Measurements from ENCODE around the gene ING4. TPM values are rescaled to one million over a fixed set of nuclear protein-coding genes. Genes with fewer than 3 reads are reported as not detected.

Gene ING4
- polyA plus RNA-seq, 1 of the 3 experiments (the other 2 are of a cell fraction) = 96.5 TPM

DNA sequence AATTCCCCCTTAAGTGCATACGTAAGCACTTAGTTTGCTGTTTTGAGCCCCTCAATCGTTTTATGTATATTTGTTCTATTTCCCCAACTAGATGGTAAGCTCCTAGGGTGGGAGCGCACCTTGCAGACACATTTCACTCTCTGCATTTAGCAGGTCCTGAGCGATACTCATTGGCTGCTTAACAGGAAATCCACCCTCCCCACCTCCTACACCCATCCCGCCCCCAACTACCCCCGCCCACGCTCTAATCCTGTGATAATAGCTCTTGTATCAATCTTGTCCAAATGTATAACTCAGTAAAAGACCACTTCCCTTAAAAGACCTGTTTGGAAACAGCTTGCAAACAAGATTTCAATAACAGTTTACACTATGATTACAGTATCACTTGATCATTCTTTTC is 35.3 kb downstream of the ING4 start:
- Histone ChIP-seq H3K4me2 (no peak overlapping the region), H3K27me3 (ENCODE audit: insufficient read depth) (no peaks in the 10 kb centered on the region), H3K36me3 (replicated peaks in 1 of 2; ENCODE audit: control insufficient read depth in 1 of 2, insufficient read depth in 2 of 2, low read length in 1 of 2) (no peaks in the 10 kb centered on the region), H3K27ac (ENCODE audit: low read depth in 2 of 2, low read length in 1 of 2) (no peak overlapping the region), H3K79me2 (ENCODE audit: insufficient read depth) (no peaks in the 10 kb centered on the region), H2AFZ (ENCODE audit: low read depth) (no peak overlapping the region), H3K9me3 (no peaks in the 10 kb centered on the region), H3K9me2 (no peaks in the 10 kb centered on the region), H4K20me1 (ENCODE audit: insufficient read depth) (no peaks in the 10 kb centered on the region), H3K9ac (no peak overlapping the region), H3K4me1 (ENCODE audit: control insufficient read depth in 1 of 2, insufficient read depth in 2 of 2, low read depth in 1 of 2, low read length in 1 of 2) (peaks cover 0 to 18% of the 10 kb centered on the region in 2 experiments; a peak in 1 of 4 replicates), H3F3A (replicated peaks; ENCODE audit: insufficient read depth) (no peaks in the 10 kb centered on the region), H3K4me3 (ENCODE audit: low read depth in 2 of 2, low read length in 1 of 2) (no peak overlapping the region)
- CTCF ChIA-PET = interaction anchor here (1.0 to 1.4 kb wide), 3 partner anchors 9 to 57 kb away, joined by 3 to 6 read pairs (median 4); no protein-coding TSS in a partner anchor
- TF ChIP-seq FOXJ3 (CRISPR knock-in tag; IDR thresholded peaks at IDR 0.05) = no peak
- TF ChIP-seq ELF1 (IDR thresholded peaks at IDR 0.05) = no peak
- WGBS (ENCODE audit: low lambda C conversion rate) = 89% methylated on average over 7 of the region's 7 CpGs
- no peak for DNase-seq
- POLR2A ChIA-PET = no interaction called here

DNA sequence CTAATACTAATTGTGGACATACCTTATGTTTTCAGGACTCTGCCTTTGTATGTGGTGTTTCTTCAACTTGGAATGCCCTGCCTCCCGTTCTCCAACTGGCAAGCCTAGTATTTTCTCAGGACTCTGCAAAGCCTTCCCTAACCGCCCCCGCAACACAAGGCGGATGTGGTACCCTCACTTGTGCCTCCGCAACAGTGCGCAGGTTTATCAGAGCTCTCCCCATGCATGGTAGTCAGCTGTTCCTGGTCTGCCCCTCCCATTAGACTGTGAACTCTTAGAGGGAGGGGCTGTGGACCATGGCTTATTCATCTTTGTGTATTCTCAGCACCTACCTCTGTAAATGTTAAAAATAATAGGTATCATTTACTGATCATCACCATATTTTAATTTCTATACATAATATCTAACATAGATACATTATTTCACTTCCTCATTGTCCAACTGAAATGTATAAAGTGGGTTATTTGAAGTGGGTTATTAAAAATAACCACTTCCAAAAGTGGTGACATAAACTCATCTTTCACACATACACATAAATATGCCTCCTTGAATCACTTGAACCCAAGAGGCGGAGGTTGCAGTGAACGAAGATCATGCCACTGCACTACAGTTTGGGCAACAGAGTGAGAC is 36.1 kb downstream of the ING4 start:
- Histone ChIP-seq H3K79me2 (ENCODE audit: insufficient read depth) (no peaks in the 10 kb centered on the region), H3K4me1 (ENCODE audit: control insufficient read depth in 1 of 2, insufficient read depth in 2 of 2, low read depth in 1 of 2, low read length in 1 of 2) (peaks cover 0 to 14% of the 10 kb centered on the region in 2 experiments; a peak in 1 of 4 replicates), H3K27ac (ENCODE audit: low read depth in 2 of 2, low read length in 1 of 2) (no peak overlapping the region), H3F3A (replicated peaks; ENCODE audit: insufficient read depth) (no peaks in the 10 kb centered on the region), H3K36me3 (replicated peaks in 1 of 2; ENCODE audit: control insufficient read depth in 1 of 2, insufficient read depth in 2 of 2, low read length in 1 of 2) (no peaks in the 10 kb centered on the region), H3K9me2 (no peaks in the 10 kb centered on the region), H3K27me3 (ENCODE audit: insufficient read depth) (no peaks in the 10 kb centered on the region), H3K4me3 (ENCODE audit: low read depth in 2 of 2, low read length in 1 of 2) (no peak overlapping the region), H3K4me2 (no peak overlapping the region), H3K9ac (no peak overlapping the region), H3K9me3 (no peaks in the 10 kb centered on the region), H2AFZ (ENCODE audit: low read depth) (peak overlapping the region; percentile 57; the same call in 1 of the 2 replicates), H4K20me1 (ENCODE audit: insufficient read depth) (no peaks in the 10 kb centered on the region)
- TF ChIP-seq SMC3 (IDR thresholded peaks at IDR 0.05; ENCODE audit: low read depth, low read length) = no peak
- TF ChIP-seq, protein P1, sequence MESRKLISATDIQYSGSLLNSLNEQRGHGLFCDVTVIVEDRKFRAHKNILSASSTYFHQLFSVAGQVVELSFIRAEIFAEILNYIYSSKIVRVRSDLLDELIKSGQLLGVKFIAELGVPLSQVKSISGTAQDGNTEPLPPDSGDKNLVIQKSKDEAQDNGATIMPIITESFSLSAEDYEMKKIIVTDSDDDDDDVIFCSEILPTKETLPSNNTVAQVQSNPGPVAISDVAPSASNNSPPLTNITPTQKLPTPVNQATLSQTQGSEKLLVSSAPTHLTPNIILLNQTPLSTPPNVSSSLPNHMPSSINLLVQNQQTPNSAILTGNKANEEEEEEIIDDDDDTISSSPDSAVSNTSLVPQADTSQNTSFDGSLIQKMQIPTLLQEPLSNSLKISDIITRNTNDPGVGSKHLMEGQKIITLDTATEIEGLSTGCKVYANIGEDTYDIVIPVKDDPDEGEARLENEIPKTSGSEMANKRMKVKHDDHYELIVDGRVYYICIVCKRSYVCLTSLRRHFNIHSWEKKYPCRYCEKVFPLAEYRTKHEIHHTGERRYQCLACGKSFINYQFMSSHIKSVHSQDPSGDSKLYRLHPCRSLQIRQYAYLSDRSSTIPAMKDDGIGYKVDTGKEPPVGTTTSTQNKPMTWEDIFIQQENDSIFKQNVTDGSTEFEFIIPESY (IDR thresholded peaks at IDR 0.05; ENCODE audit: borderline replicate concordance, low read depth) = no peak
- TF ChIP-seq GATA2 (CRISPR knock-in tag; IDR thresholded peaks at IDR 0.05) = no peak
- TF ChIP-seq, protein P2, sequence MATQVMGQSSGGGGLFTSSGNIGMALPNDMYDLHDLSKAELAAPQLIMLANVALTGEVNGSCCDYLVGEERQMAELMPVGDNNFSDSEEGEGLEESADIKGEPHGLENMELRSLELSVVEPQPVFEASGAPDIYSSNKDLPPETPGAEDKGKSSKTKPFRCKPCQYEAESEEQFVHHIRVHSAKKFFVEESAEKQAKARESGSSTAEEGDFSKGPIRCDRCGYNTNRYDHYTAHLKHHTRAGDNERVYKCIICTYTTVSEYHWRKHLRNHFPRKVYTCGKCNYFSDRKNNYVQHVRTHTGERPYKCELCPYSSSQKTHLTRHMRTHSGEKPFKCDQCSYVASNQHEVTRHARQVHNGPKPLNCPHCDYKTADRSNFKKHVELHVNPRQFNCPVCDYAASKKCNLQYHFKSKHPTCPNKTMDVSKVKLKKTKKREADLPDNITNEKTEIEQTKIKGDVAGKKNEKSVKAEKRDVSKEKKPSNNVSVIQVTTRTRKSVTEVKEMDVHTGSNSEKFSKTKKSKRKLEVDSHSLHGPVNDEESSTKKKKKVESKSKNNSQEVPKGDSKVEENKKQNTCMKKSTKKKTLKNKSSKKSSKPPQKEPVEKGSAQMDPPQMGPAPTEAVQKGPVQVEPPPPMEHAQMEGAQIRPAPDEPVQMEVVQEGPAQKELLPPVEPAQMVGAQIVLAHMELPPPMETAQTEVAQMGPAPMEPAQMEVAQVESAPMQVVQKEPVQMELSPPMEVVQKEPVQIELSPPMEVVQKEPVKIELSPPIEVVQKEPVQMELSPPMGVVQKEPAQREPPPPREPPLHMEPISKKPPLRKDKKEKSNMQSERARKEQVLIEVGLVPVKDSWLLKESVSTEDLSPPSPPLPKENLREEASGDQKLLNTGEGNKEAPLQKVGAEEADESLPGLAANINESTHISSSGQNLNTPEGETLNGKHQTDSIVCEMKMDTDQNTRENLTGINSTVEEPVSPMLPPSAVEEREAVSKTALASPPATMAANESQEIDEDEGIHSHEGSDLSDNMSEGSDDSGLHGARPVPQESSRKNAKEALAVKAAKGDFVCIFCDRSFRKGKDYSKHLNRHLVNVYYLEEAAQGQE (IDR thresholded peaks at IDR 0.05; ENCODE audit: low read depth, low read length) = no peak
- no peak for TF ChIP-seq POLR2AphosphoS5 (IDR thresholded peaks at IDR 0.05; ENCODE audit: low read depth, low read length)
- TF ChIP-seq GABPA (IDR thresholded peaks at IDR 0.05; ENCODE audit: low read depth) = no peak
- no peak for TF ChIP-seq NRF1 (IDR thresholded peaks at IDR 0.05; ENCODE audit: low read depth, low read length)
- TF ChIP-seq, protein P3, sequence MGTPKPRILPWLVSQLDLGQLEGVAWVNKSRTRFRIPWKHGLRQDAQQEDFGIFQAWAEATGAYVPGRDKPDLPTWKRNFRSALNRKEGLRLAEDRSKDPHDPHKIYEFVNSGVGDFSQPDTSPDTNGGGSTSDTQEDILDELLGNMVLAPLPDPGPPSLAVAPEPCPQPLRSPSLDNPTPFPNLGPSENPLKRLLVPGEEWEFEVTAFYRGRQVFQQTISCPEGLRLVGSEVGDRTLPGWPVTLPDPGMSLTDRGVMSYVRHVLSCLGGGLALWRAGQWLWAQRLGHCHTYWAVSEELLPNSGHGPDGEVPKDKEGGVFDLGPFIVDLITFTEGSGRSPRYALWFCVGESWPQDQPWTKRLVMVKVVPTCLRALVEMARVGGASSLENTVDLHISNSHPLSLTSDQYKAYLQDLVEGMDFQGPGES (IDR thresholded peaks at IDR 0.05; ENCODE audit: low read depth, low read length) = no peak
- TF ChIP-seq CHD2 (IDR thresholded peaks at IDR 0.05; ENCODE audit: low read length, partially characterized antibody) = no peak
- TF ChIP-seq TCF12 (IDR thresholded peaks at IDR 0.05) = no peak
- TF ChIP-seq, protein P4, sequence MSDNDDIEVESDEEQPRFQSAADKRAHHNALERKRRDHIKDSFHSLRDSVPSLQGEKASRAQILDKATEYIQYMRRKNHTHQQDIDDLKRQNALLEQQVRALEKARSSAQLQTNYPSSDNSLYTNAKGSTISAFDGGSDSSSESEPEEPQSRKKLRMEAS (IDR thresholded peaks at IDR 0.05; ENCODE audit: low read depth) = no peak
- no peak for TF ChIP-seq TEAD4 (IDR thresholded peaks at IDR 0.05; ENCODE audit: borderline replicate concordance, insufficient read depth)
- WGBS (ENCODE audit: low lambda C conversion rate) = 92% methylated on average over 8 of the region's 8 CpGs
- POLR2A ChIA-PET = no interaction called here
- no peak for DNase-seq
- CTCF ChIA-PET = interaction anchor here (4.8 kb wide), 1 partner anchor 18 kb away, joined by 21 read pairs; no protein-coding TSS in a partner anchor

Measured in SK-N-SH (cell line).